GM12878 (cell line): Measurements from ENCODE around the gene FCER1G. TPM values are rescaled to one million over a fixed set of nuclear protein-coding genes. Genes with fewer than 3 reads are reported as not detected.

Experiments used
- ATAC-seq: fragments of 200-7000 bp; cut with Tn5 transposase; 3 replicates; pipeline ENCODE4 v1.9.1; 2020; ENCODE audit warnings: mild to moderate bottlenecking, moderate library complexity
- BruUV-seq: library from RNA; stranded (reverse); fragments of 400-500 nt; replicated peaks from 2 replicates; lab custom pipeline; 2021; lab: Mats Ljungman, UMichigan
- CTCF ChIA-PET: fragments of 300-600 bp; sonication (Branson Sonifier 250); formaldehyde crosslinking; extraction: SDS; loops from one replicate; lab custom pipeline; 2021; ENCODE audit warnings: inconsistent platforms; lab: Yijun Ruan, JAX
- POLR2A ChIA-PET: fragments of 350-600 bp; formaldehyde crosslinking; extraction: SDS; loops from one replicate; lab custom pipeline; 2021; ENCODE audit warnings: inconsistent platforms; lab: Charles Lee
- RAD21 ChIA-PET: fragments of 300-600 bp; sonication (Branson Sonifier 250); formaldehyde crosslinking; loops from one replicate; lab custom pipeline; 2023; ENCODE audit warnings: antibody characterized with exemption; ENCODE audit not compliant: unreplicated experiment; lab: Charles Lee
- SMC1A ChIA-PET: fragments of 300-600 bp; sonication (Branson Sonifier 250); formaldehyde crosslinking; loops from one replicate; lab custom pipeline; 2023; ENCODE audit not compliant: unreplicated experiment, uncharacterized antibody; lab: Charles Lee
- DNase-seq: peaks from one replicate; pipeline ENCODE4 v3.0.0-alpha.2; 2011; ENCODE audit warnings: low read depth, low spot score
- FAIRE-seq: peaks from 3 replicates; lab custom pipeline; 2011; peaks lifted over from hg19 to GRCh38; lab: Jason Lieb, UNC
- H2AFZ ChIP-seq: 2 replicates; pipeline ENCODE4 v1.6.0; 2011; ENCODE audit warnings: low read depth, low read length, control low read depth; ENCODE audit not compliant: control insufficient read depth
- H3K27ac ChIP-seq: 2 replicates; pipeline ENCODE4 v1.5.1; 2011; ENCODE audit warnings: control low read depth; ENCODE audit not compliant: control insufficient read depth, insufficient read depth
- H3K27me3 ChIP-seq, 2 experiments: replicated peaks in 1 of 2; 2 replicates each; pipeline versions ENCODE4 v1.6.0 to v1.6.1; 2011; ENCODE audit warnings: low read length in 1 of 2; ENCODE audit not compliant: control insufficient read depth in 2 of 2, insufficient read depth in 2 of 2
- H3K36me3 ChIP-seq, 2 experiments: 2 replicates each; pipeline ENCODE4 v1.5.1; 2011; ENCODE audit warnings: low read length in 1 of 2; ENCODE audit not compliant: control insufficient read depth in 2 of 2, insufficient read depth in 2 of 2
- H3K4me1 ChIP-seq: 2 replicates; pipeline ENCODE4 v1.6.1; 2011; ENCODE audit warnings: mild to moderate bottlenecking, low read length, moderate library complexity, mixed read lengths; ENCODE audit not compliant: control insufficient read depth, insufficient read depth
- H3K4me2 ChIP-seq: 2 replicates; pipeline ENCODE4 v1.6.0; 2011; ENCODE audit warnings: control low read depth; ENCODE audit not compliant: control insufficient read depth, insufficient read depth
- H3K4me3 ChIP-seq: fragments of 200-600 bp; sonication (generic); 2 replicates; pipeline ENCODE4 v1.5.1; 2016
- H3K79me2 ChIP-seq: 2 replicates; pipeline ENCODE4 v1.6.0; 2011; ENCODE audit warnings: low read length; ENCODE audit not compliant: control insufficient read depth, insufficient read depth
- H3K9ac ChIP-seq: 2 replicates; pipeline ENCODE4 v1.8.0; 2011; ENCODE audit warnings: low read length, control low read depth, mixed read lengths; ENCODE audit not compliant: control insufficient read depth, insufficient read depth
- H3K9me3 ChIP-seq: replicated peaks from 3 replicates; pipeline ENCODE4 v1.5.1; 2011; ENCODE audit warnings: mild to moderate bottlenecking, low read length; ENCODE audit not compliant: control insufficient read depth, insufficient read depth
- H4K20me1 ChIP-seq: 2 replicates; pipeline ENCODE4 v1.6.0; 2011; ENCODE audit not compliant: control insufficient read depth, insufficient read depth
- ATF7 ChIP-seq: fragments of 450-650 bp; IDR thresholded peaks from 2 replicates; pipeline ENCODE4 v1.6.1; 2016; ENCODE audit warnings: low read depth, mild to moderate bottlenecking
- BACH1 ChIP-seq: fragments of 450-650 bp; IDR thresholded peaks from 2 replicates; pipeline ENCODE4 v1.6.1; 2017; ENCODE audit warnings: mild to moderate bottlenecking, borderline replicate concordance
- CBFB ChIP-seq: IDR thresholded peaks from 2 replicates; pipeline ENCODE4 v1.6.1; 2016; ENCODE audit warnings: antibody characterized with exemption, low read depth
- CEBPB ChIP-seq, 2 experiments: fragments of 150-350 bp in 1 of 2; IDR thresholded peaks; 2 replicates each; pipeline ENCODE4 v1.6.1; 2012 to 2014; ENCODE audit warnings: low read depth in 2 of 2, low read length in 2 of 2, borderline replicate concordance in 1 of 2, inconsistent platforms in 1 of 2
- EP300 ChIP-seq, 2 experiments: fragments of 150-350 bp in 1 of 2; IDR thresholded peaks; 2 replicates each; pipeline ENCODE4 v1.6.1; 2011 to 2012; ENCODE audit warnings: low read depth in 2 of 2, low read length in 2 of 2, borderline replicate concordance in 1 of 2, improper control_type of control experiment in 1 of 2, inconsistent platforms in 1 of 2; ENCODE audit not compliant: control insufficient read depth in 1 of 2
- SMAD1 ChIP-seq: fragments of 450-650 bp; IDR thresholded peaks from 2 replicates; pipeline ENCODE4 v1.6.1; 2018; ENCODE audit warnings: mild to moderate bottlenecking, low read depth; ENCODE audit not compliant: partially characterized antibody
- SREBF2 ChIP-seq: IDR thresholded peaks from 2 replicates; pipeline ENCODE4 v1.6.1; 2012; ENCODE audit warnings: mild to moderate bottlenecking, low read length
- SUPT20H ChIP-seq: IDR thresholded peaks from 2 replicates; pipeline ENCODE4 v1.6.1; 2011; ENCODE audit warnings: low read depth, mild to moderate bottlenecking, low read length, moderate library complexity, borderline replicate concordance; ENCODE audit not compliant: control insufficient read depth
- WRNIP1 ChIP-seq: IDR thresholded peaks from 2 replicates; pipeline ENCODE4 v1.6.1; 2011; ENCODE audit warnings: low read depth, low read length, improper control_type of control experiment, borderline replicate concordance
- ZNF274 ChIP-seq: IDR thresholded peaks from one replicate; pipeline ENCODE4 v1.8.0; 2011; ENCODE audit not compliant: insufficient read length, insufficient read depth
- WGBS: methylation state at CpG from one replicate; pipeline ENCODE4 v1.1.6; 2016; ENCODE audit warnings: low lambda C conversion rate; ENCODE audit not compliant: insufficient replicate concordance, insufficient coverage; ENCODE audit errors: missing lambda C conversion rate; 5-methylcytosine and 5-hydroxymethylcytosine counted together
- in situ Hi-C: fragments of 300-500 bp; cut with MboI; formaldehyde crosslinking; loops from 9 replicates; pipeline ENCODE4 v1.14.3; 2018; ENCODE audit warnings: mixed read lengths
- intact Hi-C: fragments of 100-400 bp; cut with micrococcal nuclease; formaldehyde crosslinking; loops from one replicate; pipeline ENCODE4 v1.14.2; 2022; ENCODE audit not compliant: unreplicated experiment
- polyA plus RNA-seq, 11 experiments: library from polyadenylated mRNA; depleted of rRNA in 4 of 11; unstranded in 6 of 11; stranded (reverse) in 5 of 11; fragments of >200 nt; fragmentation: Nextera tagmentation in 4 of 11; fragmentation: Illumina TruSeq in 1 of 11; extraction: Ambion mirVana in 4 of 11; extraction: Trizol in 1 of 11; gene quantifications; 1 replicate in 1 of 11; 2 replicates in 10 of 11; pipeline versions ENCODE4 v1.2.1 to v1.2.3, GENCODE V29; 2011 to 2016; ENCODE audit warnings: inconsistent platforms in 2 of 11, missing spikeins in 2 of 11, low read depth in 1 of 11
- total RNA-seq, 4 experiments: library from RNA; depleted of rRNA in 3 of 4; stranded (reverse); fragments of >200 nt in 3 of 4; fragmentation: Illumina TruSeq in 1 of 4; extraction: Trizol in 1 of 4; gene quantifications; 2 replicates each; pipeline versions ENCODE4 v1.2.1 to v1.2.3, GENCODE V29; 2013 to 2021
- TF ChIP-seq, protein P1 (sequence below), 3 experiments: IDR thresholded peaks in 2 of 3; conservative IDR thresholded peaks in 1 of 3; 2 replicates each; pipeline ENCODE4 v1.5.1; 2011; ENCODE audit warnings: low read depth in 3 of 3, low read length in 3 of 3, mild to moderate bottlenecking in 3 of 3, control low read depth in 2 of 3, moderate library complexity in 2 of 3, inconsistent platforms in 1 of 3, mixed read lengths in 1 of 3; ENCODE audit not compliant: control insufficient read depth in 2 of 3, insufficient read depth in 1 of 3; ENCODE audit errors: extremely low read depth in 1 of 3
- TF ChIP-seq, protein P2 (sequence below): fragments of 450-650 bp; formaldehyde crosslinking; IDR thresholded peaks from 2 replicates; pipeline ENCODE4 v1.5.0; 2022; ENCODE audit warnings: mild to moderate bottlenecking, missing genetic modification characterization

Gene FCER1G
- total and polyA plus RNA-seq, 10 of the 15 experiments (the other 5 are each of a cell fraction or from before 2014, with no cell fraction given), result 0.40 to 1.9 (median 0.89) TPM

DNA sequence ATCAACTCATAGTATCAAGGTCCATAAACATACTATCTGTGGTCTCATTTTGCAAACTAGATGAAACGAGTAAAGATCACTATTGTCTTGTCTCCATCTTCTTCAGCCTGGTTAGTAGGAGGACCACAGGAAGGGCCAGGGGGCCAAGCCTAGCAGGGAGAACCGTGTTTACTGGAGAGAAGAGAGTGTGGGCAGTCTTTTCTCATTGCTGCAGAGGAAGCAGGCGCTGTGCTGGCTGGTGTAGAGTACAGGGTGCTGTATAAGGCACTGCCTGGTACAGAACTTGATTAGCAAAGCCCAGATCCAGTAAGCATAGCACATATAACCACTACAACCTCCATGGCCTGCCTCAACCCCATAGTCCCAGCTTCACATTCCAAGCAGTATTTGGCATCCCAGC, 27.8 kb upstream of the FCER1G start:
- no peak overlapping the region for H3K4me3 ChIP-seq
- BruUV-seq, result no TSS peak
- ChIA-PET CTCF (interaction anchor here (1.0 to 4.5 kb wide), 2 partner anchors 15 to 39 kb away, joined by 4 to 30 read pairs; partner anchors contain the start of genes NDUFS2 and TOMM40L), RAD21 (interaction anchor here (2.4 kb wide), 1 partner anchor 39 kb away, joined by 13 read pairs; the partner anchor contains the start of gene TOMM40L), SMC1A (interaction anchor here (1.7 to 3.0 kb wide), 3 partner anchors 7 to 21 kb away, joined by 11 to 19 read pairs (median 14); partner anchors contain the start of genes NDUFS2 and PPOX), POLR2A (interaction anchor here (1.6 kb wide), 2 partner anchors 11 to 38 kb away, joined by 8 read pairs; partner anchors contain the start of genes B4GALT3 and TOMM40L)
- intact Hi-C loops (no loop called here), in situ Hi-C loops (no loop called here)
- peaks cover 43% of the 10 kb centered on the region for H3K4me1 ChIP-seq
- no peaks in the 10 kb centered on the region for H3K9me3 ChIP-seq
- H3K9ac ChIP-seq, result no peak overlapping the region
- peak overlapping the region; percentile 70 for H2AFZ ChIP-seq
- FAIRE-seq, result no peak
- no peaks in the 10 kb centered on the region for H4K20me1 ChIP-seq
- TF ChIP-seq SUPT20H (no peak), SMAD1 (no peak), EP300 (IDR thresholded peaks at IDR 0.05; ENCODE audit: borderline replicate concordance in 1 of 2, control insufficient read depth in 1 of 2, low read depth in 2 of 2, low read length in 2 of 2) (no peak), WRNIP1 (no peak), ZNF274 (no peak), BACH1 (no peak), CEBPB (IDR thresholded peaks at IDR 0.05; ENCODE audit: borderline replicate concordance in 1 of 2, low read depth in 2 of 2, low read length in 2 of 2) (no peak), CBFB (no peak), SREBF2 (no peak), ATF7 (no peak)
- TF ChIP-seq, protein P1, sequence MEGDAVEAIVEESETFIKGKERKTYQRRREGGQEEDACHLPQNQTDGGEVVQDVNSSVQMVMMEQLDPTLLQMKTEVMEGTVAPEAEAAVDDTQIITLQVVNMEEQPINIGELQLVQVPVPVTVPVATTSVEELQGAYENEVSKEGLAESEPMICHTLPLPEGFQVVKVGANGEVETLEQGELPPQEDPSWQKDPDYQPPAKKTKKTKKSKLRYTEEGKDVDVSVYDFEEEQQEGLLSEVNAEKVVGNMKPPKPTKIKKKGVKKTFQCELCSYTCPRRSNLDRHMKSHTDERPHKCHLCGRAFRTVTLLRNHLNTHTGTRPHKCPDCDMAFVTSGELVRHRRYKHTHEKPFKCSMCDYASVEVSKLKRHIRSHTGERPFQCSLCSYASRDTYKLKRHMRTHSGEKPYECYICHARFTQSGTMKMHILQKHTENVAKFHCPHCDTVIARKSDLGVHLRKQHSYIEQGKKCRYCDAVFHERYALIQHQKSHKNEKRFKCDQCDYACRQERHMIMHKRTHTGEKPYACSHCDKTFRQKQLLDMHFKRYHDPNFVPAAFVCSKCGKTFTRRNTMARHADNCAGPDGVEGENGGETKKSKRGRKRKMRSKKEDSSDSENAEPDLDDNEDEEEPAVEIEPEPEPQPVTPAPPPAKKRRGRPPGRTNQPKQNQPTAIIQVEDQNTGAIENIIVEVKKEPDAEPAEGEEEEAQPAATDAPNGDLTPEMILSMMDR (IDR thresholded peaks at IDR 0.05 in 2 of 3, conservative IDR thresholded peaks at IDR 0.05 in 1 of 3; ENCODE audit: control insufficient read depth in 2 of 3, extremely low read depth in 1 of 3, insufficient read depth in 1 of 3, low read depth in 3 of 3, low read length in 3 of 3), result no peak
- TF ChIP-seq, protein P2, sequence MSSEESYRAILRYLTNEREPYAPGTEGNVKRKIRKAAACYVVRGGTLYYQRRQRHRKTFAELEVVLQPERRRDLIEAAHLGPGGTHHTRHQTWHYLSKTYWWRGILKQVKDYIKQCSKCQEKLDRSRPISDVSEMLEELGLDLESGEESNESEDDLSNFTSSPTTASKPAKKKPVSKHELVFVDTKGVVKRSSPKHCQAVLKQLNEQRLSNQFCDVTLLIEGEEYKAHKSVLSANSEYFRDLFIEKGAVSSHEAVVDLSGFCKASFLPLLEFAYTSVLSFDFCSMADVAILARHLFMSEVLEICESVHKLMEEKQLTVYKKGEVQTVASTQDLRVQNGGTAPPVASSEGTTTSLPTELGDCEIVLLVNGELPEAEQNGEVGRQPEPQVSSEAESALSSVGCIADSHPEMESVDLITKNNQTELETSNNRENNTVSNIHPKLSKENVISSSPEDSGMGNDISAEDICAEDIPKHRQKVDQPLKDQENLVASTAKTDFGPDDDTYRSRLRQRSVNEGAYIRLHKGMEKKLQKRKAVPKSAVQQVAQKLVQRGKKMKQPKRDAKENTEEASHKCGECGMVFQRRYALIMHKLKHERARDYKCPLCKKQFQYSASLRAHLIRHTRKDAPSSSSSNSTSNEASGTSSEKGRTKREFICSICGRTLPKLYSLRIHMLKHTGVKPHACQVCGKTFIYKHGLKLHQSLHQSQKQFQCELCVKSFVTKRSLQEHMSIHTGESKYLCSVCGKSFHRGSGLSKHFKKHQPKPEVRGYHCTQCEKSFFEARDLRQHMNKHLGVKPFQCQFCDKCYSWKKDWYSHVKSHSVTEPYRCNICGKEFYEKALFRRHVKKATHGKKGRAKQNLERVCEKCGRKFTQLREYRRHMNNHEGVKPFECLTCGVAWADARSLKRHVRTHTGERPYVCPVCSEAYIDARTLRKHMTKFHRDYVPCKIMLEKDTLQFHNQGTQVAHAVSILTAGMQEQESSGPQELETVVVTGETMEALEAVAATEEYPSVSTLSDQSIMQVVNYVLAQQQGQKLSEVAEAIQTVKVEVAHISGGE (CRISPR knock-in tag), result no peak
- peaks cover 14% of the 10 kb centered on the region for H3K79me2 ChIP-seq
- no peaks in the 10 kb centered on the region for H3K27me3 ChIP-seq
- WGBS, result 72% methylated on average over 3 of the region's 3 CpGs
- ATAC-seq, result no peak
- H3K27ac ChIP-seq, result peak overlapping the region; percentile 97
- no peak for DNase-seq
- no peaks in the 10 kb centered on the region for H3K36me3 ChIP-seq
- no peak overlapping the region for H3K4me2 ChIP-seq
